Body of pancreas (tissue), 4 donors: ENCODE data around the gene NIN.

Source experiments
- POLR2A ChIP-seq, 3 donors: fragments of 450-650 bp; IDR thresholded peaks; one replicate each; pipeline ENCODE4 v1.6.1; 2016; ENCODE audit warnings: antibody characterized with exemption in 3 of 3, mild to moderate bottlenecking in 2 of 3
- TF ChIP-seq, protein P1 (sequence below), 7 experiments: fragments of 450-650 bp in 4 of 7; fragments of 200-600 bp in 3 of 7; sonication (generic) in 3 of 7; IDR thresholded peaks; one replicate each; pipeline ENCODE4 v1.5.1; 2016 to 2019; ENCODE audit warnings: antibody characterized with exemption in 7 of 7

DNA sequence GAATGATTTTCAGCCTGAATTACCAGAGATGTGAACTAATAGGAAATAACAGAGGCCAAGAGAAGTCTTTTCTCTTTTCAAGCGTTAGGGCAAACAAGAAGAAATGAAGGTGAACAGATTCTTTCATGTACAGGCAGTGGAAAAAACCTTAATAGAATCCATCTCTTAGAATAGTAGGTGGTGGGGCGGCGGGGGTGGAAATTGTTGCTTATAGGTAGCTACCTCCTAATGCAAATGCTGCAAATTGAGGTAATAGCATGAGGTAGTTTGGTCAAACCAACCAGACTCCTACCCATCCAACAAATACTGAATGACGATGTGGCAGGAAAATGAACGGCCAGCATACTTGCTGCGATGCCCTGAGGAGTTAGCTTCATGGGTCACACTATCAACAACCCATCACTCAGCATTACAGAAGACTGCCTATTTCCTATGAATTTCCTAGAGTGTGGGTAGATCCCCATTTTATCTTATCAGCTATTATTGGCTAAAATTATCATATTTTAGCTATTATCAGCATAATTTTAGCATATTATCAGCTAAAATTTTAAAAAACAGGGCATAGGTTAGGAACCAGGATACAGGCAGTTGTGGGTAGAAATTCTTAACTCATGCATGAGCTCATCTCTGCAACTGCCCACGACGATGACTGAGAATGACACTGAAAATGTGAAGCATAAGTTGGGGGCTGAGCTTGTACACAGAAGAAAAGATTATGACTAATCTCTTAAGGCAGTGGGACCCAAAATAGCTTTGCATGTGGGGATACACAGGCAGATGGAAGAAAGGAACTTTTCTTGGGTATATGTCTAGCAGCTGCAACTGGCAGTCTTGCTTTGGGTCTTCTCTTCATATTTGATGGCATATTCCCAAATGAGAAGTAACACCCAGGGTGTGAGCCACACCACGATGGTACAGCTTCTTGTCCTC lies 68.7 kb downstream of the NIN start:
- TF ChIP-seq, protein P1, sequence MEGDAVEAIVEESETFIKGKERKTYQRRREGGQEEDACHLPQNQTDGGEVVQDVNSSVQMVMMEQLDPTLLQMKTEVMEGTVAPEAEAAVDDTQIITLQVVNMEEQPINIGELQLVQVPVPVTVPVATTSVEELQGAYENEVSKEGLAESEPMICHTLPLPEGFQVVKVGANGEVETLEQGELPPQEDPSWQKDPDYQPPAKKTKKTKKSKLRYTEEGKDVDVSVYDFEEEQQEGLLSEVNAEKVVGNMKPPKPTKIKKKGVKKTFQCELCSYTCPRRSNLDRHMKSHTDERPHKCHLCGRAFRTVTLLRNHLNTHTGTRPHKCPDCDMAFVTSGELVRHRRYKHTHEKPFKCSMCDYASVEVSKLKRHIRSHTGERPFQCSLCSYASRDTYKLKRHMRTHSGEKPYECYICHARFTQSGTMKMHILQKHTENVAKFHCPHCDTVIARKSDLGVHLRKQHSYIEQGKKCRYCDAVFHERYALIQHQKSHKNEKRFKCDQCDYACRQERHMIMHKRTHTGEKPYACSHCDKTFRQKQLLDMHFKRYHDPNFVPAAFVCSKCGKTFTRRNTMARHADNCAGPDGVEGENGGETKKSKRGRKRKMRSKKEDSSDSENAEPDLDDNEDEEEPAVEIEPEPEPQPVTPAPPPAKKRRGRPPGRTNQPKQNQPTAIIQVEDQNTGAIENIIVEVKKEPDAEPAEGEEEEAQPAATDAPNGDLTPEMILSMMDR (IDR thresholded peaks at IDR 0.05): no peak
- no peak for TF ChIP-seq POLR2A (IDR thresholded peaks at IDR 0.05)
